CD4-positive, alpha-beta T cell (primary cell): ENCODE measurements around the gene NOS3. TPM values are rescaled to one million over a fixed set of nuclear protein-coding genes. Genes with fewer than 3 reads are reported as not detected.
"Not testable (repeated sequence)": the region's sequence is repeated elsewhere in the genome, so short reads cannot be mapped to it uniquely, and the experiment has no call there.

Source experiments
- ATAC-seq: fragments of 200-7000 bp; cut with Tn5 transposase; one replicate; pipeline ENCODE4 v1.10.0; 2022; ENCODE audit warnings: mild to moderate bottlenecking; ENCODE audit not compliant: poor library complexity
- CTCF ChIA-PET: fragments of 350-600 bp; sonication (Branson Sonifier 250); formaldehyde crosslinking; loops from one replicate; lab custom pipeline; 2021; ENCODE audit warnings: antibody characterized with exemption, inconsistent platforms; lab: Charles Lee
- POLR2A ChIA-PET: fragments of 350-600 bp; sonication (Branson Sonifier 250); formaldehyde crosslinking; loops from one replicate; lab custom pipeline; 2021; ENCODE audit warnings: antibody characterized with exemption, inconsistent platforms; lab: Charles Lee
- DNase-seq, 14 experiments: peaks; one replicate each; pipeline ENCODE4 v3.0.0-alpha.2; 2013 to 2020; ENCODE audit warnings: mixed read lengths in 2 of 14
- H3K27ac ChIP-seq, 2 donors: one replicate each; pipeline versions ENCODE4 v1.5.1 to v1.7.0; 2013; ENCODE audit warnings: low read length in 2 of 2, low read depth in 1 of 2, mild to moderate bottlenecking in 1 of 2
- H3K27me3 ChIP-seq, 2 experiments: 1 replicate in 1 of 2; 2 replicates in 1 of 2; pipeline versions ENCODE4 v1.6.1 to v1.7.0; 2013; ENCODE audit warnings: low read length in 2 of 2, control low read depth in 1 of 2, mild to moderate bottlenecking in 1 of 2, moderate library complexity in 1 of 2; ENCODE audit not compliant: insufficient read depth in 2 of 2, control insufficient read depth in 1 of 2
- H3K36me3 ChIP-seq: one replicate; pipeline ENCODE4 v1.6.1; 2013; ENCODE audit warnings: low read length, control low read depth; ENCODE audit not compliant: insufficient read depth
- H3K4me1 ChIP-seq: one replicate; pipeline ENCODE4 v1.6.1; 2013; ENCODE audit warnings: low read length, control low read depth; ENCODE audit not compliant: insufficient read depth
- H3K4me3 ChIP-seq: one replicate; pipeline ENCODE4 v1.5.1; 2013; ENCODE audit warnings: mild to moderate bottlenecking, low read length, moderate library complexity
- H3K9me3 ChIP-seq, 2 experiments: 1 replicate in 1 of 2; 2 replicates in 1 of 2; pipeline versions ENCODE4 v1.6.1 to v1.7.0; 2013; ENCODE audit warnings: low read length in 2 of 2, mild to moderate bottlenecking in 2 of 2, control low read depth in 1 of 2, moderate library complexity in 1 of 2; ENCODE audit not compliant: control insufficient read depth in 1 of 2, insufficient read depth in 1 of 2
- H3K27ac Mint-ChIP-seq: one replicate; pipeline ENCODE4 v1.8.0; 2020; ENCODE audit warnings: mixed read lengths
- H3K27me3 Mint-ChIP-seq: one replicate; pipeline ENCODE4 v1.8.0; 2021; ENCODE audit warnings: mixed read lengths
- H3K36me3 Mint-ChIP-seq: one replicate; pipeline ENCODE4 v1.8.0; 2021; ENCODE audit warnings: low read depth, mixed read lengths
- H3K4me1 Mint-ChIP-seq: one replicate; pipeline ENCODE4 v1.8.0; 2021; ENCODE audit warnings: low read depth, mixed read lengths
- H3K4me3 Mint-ChIP-seq: one replicate; pipeline ENCODE4 v1.8.0; 2020; ENCODE audit warnings: mild to moderate bottlenecking, mixed read lengths
- H3K9me3 Mint-ChIP-seq: one replicate; pipeline ENCODE4 v1.8.0; 2020; ENCODE audit warnings: mixed read lengths
- intact Hi-C, 2 experiments: fragments of 100-400 bp; cut with DNase I in 1 of 2; cut with micrococcal nuclease in 1 of 2; formaldehyde crosslinking; loops; one replicate each; pipeline versions ENCODE4 v1.15.1 to v1.9.0; 2023 to 2025; cut with DNase I, micrococcal nuclease
- total RNA-seq, 174 experiments: library from RNA in 2 of 174; stranded (reverse) in 2 of 174; gene quantifications; one replicate each; pipeline ENCODE4 v1.2.3 and lab custom pipeline; 2021 to 2026
- TF ChIP-seq, protein P1 (sequence below): fragments of 200-600 bp; IDR thresholded peaks from one replicate; pipeline ENCODE4 v1.8.0; 2022; ENCODE audit warnings: antibody characterized with exemption, mild to moderate bottlenecking

The NOS3 gene
- total RNA-seq, 2 experiments from 2014 or later: 3.9 to 7.1 TPM

GRCh38 chr7:151011097-151011409 lies 20.2 kb downstream of the NOS3 start:
- H3K27ac Mint-ChIP-seq: peak overlapping the region; percentile 97
- ATAC-seq: no peak
- no peaks in the 10 kb centered on the region for H3K27me3 Mint-ChIP-seq
- H3K4me3 ChIP-seq: peak overlapping the region; percentile 28
- no peaks in the 10 kb centered on the region for H3K27me3 ChIP-seq
- H3K9me3 Mint-ChIP-seq: no peaks in the 10 kb centered on the region
- H3K36me3 Mint-ChIP-seq: peaks cover 8% of the 10 kb centered on the region
- peak overlapping the region; percentile 83 for H3K4me3 Mint-ChIP-seq
- CTCF ChIA-PET: interaction anchor here (1.3 to 2.2 kb wide), 5 partner anchors 17 to 113 kb away, joined by 4 to 9 read pairs (median 6); partner anchors contain the start of genes ABCB8 and TMUB1
- TF ChIP-seq, protein P1, sequence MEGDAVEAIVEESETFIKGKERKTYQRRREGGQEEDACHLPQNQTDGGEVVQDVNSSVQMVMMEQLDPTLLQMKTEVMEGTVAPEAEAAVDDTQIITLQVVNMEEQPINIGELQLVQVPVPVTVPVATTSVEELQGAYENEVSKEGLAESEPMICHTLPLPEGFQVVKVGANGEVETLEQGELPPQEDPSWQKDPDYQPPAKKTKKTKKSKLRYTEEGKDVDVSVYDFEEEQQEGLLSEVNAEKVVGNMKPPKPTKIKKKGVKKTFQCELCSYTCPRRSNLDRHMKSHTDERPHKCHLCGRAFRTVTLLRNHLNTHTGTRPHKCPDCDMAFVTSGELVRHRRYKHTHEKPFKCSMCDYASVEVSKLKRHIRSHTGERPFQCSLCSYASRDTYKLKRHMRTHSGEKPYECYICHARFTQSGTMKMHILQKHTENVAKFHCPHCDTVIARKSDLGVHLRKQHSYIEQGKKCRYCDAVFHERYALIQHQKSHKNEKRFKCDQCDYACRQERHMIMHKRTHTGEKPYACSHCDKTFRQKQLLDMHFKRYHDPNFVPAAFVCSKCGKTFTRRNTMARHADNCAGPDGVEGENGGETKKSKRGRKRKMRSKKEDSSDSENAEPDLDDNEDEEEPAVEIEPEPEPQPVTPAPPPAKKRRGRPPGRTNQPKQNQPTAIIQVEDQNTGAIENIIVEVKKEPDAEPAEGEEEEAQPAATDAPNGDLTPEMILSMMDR: no peak
- H3K4me1 ChIP-seq: peaks cover 98% of the 10 kb centered on the region
- POLR2A ChIA-PET: interaction anchor here (0.8 to 8.5 kb wide), 7 partner anchors 7 to 100 kb away, joined by 3 to 77 read pairs (median 7); partner anchors contain the start of gene ABCB8
- no peak for DNase-seq
- peaks cover 0 to 6% of the 10 kb centered on the region in 2 experiments for H3K9me3 ChIP-seq
- peak overlapping the region; percentile 37 to 84 for H3K27ac ChIP-seq
- H3K36me3 ChIP-seq: no peaks in the 10 kb centered on the region
- intact Hi-C loops: loop anchor here (2.0 to 10.0 kb wide), 4 partner anchors 34 to 924 kb away; partner anchors contain the start of gene KCNH2 (in 1 of the 2)
- H3K4me1 Mint-ChIP-seq: peaks cover 81% of the 10 kb centered on the region

DNA sequence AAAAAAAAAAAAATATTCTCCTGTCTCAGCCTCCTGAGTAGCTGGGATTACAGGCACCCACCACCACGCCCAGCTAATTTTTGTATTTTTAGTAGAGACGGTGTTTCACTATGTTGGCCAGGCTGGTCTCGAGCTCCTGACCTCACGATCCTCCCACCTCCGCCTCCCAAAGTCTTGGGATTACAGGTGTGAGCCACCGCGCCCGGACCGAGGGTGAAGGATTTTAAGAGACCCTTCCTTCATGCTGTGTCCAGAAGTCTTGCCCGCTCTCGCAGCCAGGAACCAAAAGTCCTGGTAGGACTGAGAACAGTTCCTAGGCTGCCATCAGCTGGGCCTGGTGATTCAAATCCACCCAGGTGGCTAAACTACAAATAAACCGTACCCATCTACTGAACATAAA lies 20.8 kb downstream of the NOS3 start:
- H3K9me3 ChIP-seq, H3K4me3 ChIP-seq, H3K27me3 ChIP-seq, H3K9me3 Mint-ChIP-seq, H3K36me3 ChIP-seq, ATAC-seq, DNase-seq, H3K27me3 Mint-ChIP-seq, H3K36me3 Mint-ChIP-seq: not testable (repeated sequence)
- Mint-ChIP-seq H3K27ac (peak overlapping the region; percentile 97), H3K4me1 (peaks cover 84% of the 10 kb centered on the region), H3K4me3 (peak overlapping the region; percentile 73)
- POLR2A ChIA-PET: interaction anchor here (0.8 to 8.5 kb wide), 5 partner anchors 7 to 99 kb away, joined by 3 to 77 read pairs (median 8); partner anchors contain the start of gene ABCB8
- peak overlapping the region; percentile 57 to 97 for H3K27ac ChIP-seq
- H3K4me1 ChIP-seq: peaks cover 99% of the 10 kb centered on the region
- intact Hi-C loops: loop anchor here (2.0 to 10.0 kb wide), 4 partner anchors 34 to 923 kb away; partner anchors contain the start of gene KCNH2 (in 1 of the 2)
- CTCF ChIA-PET: interaction anchor here (2.1 to 2.2 kb wide), 2 partner anchors 26 to 72 kb away, joined by 6 to 7 read pairs; partner anchors contain the start of gene TMUB1

DNA sequence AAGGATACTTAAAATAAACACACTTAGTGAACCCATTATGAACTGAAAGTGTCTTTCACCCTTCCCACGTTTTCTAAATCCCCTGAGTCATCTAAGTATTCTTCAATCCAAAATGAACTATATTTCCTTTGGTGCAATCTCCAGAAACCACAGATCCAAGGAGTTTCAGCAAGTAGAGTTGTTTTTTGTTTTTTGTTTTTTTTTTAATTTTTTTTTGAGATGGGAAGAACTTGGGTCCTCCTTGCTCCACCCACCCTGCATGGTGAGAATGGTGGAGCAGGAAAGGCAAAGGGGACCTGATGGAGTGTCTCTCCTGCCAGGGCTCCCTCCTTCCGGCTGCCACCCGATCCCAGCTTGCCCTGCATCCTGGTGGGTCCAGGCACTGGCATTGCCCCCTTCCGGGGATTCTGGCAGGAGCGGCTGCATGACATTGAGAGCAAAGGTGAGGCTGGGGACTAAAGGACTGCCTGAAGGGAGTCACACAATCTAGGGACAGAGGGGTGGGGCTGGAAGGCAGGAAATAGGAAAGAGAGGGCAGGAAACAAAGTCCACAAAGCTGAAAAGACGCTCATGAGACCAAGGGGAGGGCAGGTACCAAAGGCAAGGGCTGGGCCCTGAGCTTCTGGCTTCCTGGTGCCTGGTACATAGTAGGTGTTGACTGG lies 21.3 kb downstream of the NOS3 start:
- intact Hi-C loops: loop anchor here (5.0 to 10.0 kb wide), 3 partner anchors 35 to 923 kb away; partner anchors contain the start of gene KCNH2 (in 1 of the 2)
- peak overlapping the region; percentile 86 for H3K4me3 Mint-ChIP-seq
- TF ChIP-seq, protein P1: no peak
- DNase-seq (no peak), ATAC-seq (no peak)
- peaks cover 0 to 6% of the 10 kb centered on the region in 2 experiments for H3K9me3 ChIP-seq
- peak overlapping the region; percentile 97 for H3K27ac Mint-ChIP-seq
- ChIA-PET CTCF (interaction anchor here (2.1 to 2.6 kb wide), 2 partner anchors 16 to 71 kb away, joined by 6 to 10 read pairs; partner anchors contain the start of genes ABCB8 and TMUB1), POLR2A (interaction anchor here (1.4 to 8.5 kb wide), 4 partner anchors 7 to 329 kb away, joined by 3 to 77 read pairs (median 9); partner anchors contain the start of genes ABCB8, CDK5 and NUB1)
- no peaks in the 10 kb centered on the region for H3K27me3 Mint-ChIP-seq
- H3K4me1 Mint-ChIP-seq: peaks cover 88% of the 10 kb centered on the region
- peaks cover 8% of the 10 kb centered on the region for H3K36me3 Mint-ChIP-seq
- no peaks in the 10 kb centered on the region for H3K27me3 ChIP-seq
- H3K27ac ChIP-seq: peak overlapping the region; percentile 86 to 97
- no peaks in the 10 kb centered on the region for H3K9me3 Mint-ChIP-seq
- no peaks in the 10 kb centered on the region for H3K36me3 ChIP-seq
- H3K4me3 ChIP-seq: no peak overlapping the region
- peaks cover 99% of the 10 kb centered on the region for H3K4me1 ChIP-seq
